ENCODE data around the gene DEFB112.

DEFB112 gene

GRCh38 chr6:49995278-49995677 lies 54.5 kb downstream of the DEFB112 start:
- DNase-seq (ENCODE audit: low spot score): no peak

All from HuH-7.5 (cell line).